DMS 273 treated with DMSO at 0.1 percent for 48 hours (cell line): Measurements from ENCODE around the gene TFF1.

Source experiments
- DNase-seq: peaks from one replicate; lab custom pipeline; 2025; lab: John Stamatoyannopoulos, UW

The TFF1 gene

DNA sequence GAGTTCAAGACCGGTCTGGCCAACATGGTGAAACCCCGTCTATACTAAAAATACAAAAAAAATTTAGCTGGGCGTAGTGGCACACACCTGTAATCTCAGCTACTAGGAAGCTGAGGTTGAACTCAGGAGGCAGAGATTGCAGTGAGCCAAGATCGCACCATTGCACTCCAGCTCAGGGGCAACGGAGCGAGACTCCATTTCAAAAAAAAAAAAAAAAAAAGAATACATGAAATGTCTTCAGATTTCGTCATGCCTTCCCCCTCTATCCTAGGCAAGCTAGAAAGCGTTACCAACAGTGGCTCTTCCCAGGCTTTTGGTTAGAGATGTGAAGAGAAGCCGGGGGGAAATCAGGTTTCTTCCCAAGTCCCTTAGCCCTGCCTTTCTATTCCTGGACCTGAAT is 3.6 kb downstream of the TFF1 start:
- no peak for DNase-seq

DNA sequence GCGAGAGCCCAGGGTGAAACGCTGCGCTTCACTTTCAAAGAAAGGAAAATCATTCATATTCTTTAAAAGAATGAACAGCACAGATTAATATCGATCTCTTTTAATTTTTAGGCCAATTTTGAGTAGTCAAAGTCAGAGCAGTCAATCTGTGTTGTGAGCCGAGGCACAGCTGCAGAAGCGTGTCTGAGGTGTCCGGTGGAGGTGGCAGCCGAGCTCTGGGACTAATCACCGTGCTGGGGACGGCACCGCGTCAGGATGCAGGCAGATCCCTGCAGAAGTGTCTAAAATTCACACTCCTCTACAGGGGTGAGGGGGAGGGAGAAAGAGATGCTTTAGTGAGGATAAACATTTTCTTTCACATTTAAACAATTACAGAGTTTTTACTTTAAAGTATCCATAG is 4.1 kb downstream of the TFF1 start:
- no peak for DNase-seq

DNA sequence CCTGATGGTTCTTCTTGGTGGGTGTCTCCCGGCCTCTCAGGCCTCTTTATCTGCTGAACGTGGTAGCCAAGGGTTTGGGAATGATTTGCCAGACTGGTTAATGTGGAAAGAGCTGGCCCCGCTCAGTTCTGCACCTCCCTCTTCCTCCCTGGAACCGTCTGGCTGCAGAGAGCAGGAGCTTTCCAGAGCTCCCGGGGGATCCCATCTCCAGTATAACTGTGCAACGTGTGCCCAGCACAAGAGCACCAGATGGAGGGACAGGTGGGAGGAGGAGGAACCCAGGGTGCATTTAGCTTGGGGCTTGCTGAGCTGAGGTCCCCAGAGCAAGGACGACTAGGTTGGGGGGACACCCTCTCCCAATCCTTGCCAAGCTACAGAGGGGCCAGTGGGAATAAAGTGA is 5.0 kb downstream of the TFF1 start:
- DNase-seq: peak; percentile 72

DNA sequence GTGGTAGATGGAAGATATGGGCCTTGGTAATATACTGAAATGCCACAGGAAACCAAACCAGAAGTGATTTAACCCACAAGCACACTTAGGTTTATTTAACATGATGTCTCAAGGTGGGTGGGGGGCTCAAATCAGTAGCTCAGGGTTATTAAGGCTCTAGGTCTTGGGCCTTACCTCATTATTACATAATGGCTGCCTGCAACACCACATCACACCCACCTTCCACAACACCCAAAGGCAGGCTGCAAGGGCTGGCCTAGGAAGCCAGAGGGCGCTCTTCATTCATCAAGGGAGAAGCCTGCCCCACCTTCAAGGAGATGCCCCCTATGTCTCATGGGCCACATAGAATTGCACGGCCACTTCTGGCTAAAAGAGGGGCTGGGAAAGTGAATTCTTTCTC is 6.0 kb downstream of the TFF1 start:
- no peak for DNase-seq

DNA sequence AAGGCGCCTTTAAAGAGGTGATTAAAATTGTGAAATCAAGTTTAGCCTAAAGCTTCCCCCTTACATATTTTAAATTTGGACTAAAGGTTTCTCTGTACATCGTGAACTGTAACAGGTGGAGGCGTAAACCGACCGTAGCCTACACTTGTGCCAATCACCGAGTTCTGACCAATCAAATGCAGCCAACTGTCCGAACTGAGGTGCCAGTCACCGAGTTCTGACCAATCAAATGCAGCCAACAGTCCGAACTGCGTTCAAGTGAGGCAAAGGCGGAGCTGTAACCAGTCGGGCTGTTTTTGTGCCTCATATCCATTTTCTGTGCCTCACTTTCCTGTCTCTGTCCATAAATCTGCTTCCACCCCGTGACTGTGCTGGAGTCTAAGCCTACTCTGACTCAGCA is 7.4 kb downstream of the TFF1 start:
- no peak for DNase-seq

DNA sequence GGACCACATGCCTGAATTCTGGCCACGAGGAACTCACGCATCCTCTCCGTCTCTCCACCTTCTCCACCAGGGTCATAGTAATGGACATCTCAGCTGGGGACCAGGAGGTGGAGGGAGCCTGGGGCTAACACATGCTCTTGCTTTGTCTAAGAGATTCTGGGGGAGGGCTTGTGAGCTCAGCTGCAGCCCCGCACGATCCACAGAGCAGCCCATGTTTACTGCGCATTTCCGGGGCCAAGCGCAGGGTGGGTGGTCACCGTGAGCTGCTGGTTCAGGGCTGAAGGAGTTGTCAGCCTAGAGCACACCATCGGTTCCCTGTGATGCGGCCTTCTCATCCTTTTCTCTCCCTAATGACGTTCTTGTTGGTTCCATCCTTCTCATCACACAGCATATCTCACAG is 8.1 kb downstream of the TFF1 start:
- no peak for DNase-seq

DNA sequence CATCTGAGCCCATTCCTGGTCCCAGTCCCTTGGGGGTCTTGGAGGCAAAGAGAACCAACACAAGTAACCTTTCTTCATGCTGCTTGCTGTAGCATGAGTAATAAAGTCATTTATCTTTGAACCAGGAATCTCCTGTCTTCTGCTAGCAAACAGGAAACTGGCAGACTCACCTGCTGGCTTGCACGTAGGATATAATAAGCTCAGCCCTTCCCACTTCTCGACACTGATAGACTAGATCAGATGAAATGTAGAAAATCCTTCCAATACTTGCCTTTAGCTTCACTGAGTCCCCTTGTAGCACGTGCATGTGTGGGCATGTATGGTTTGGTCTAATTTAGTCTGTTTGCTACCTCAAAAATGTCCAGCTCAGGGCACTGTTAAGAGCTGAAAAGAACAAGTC is 9.0 kb downstream of the TFF1 start:
- no peak for DNase-seq

DNA sequence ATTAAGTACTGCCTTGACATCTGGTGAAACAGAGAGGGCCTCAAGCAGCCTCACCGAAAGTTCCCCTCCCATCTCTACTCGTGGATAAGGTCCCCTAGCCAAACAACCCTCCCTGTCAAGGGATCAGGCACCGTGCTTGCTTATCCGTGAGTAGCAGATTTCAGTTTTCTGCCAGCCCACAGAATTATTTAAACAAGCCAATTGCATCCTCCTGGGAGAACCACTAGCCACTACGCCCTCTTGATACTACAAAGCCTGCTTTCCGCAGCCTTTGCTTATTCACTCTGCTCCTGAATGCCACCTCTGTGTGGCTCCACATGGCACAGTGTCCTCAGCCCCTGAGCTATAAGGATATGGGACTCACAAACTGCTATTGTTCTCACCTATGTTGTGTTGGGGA is 9.7 kb downstream of the TFF1 start:
- no peak for DNase-seq

DNA sequence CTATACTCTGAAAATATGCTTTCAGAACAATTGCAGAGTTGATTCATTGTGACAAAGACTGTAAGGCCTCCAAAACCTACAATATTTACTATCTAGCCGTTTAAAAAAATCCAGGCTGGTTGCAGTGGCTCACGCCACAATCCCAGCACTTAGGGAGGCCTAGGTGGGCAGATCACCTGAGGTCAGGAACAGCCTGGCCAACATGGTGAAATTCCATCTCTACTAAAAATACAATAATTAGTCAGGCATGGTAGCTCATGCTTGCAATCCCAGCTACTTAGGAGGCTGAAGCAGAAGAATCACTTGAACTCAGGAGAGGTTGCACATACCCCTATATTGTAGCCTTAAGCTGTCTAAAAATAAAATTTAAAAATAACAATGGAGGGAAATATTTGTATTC is 10.3 kb downstream of the TFF1 start:
- DNase-seq: no peak

DNA sequence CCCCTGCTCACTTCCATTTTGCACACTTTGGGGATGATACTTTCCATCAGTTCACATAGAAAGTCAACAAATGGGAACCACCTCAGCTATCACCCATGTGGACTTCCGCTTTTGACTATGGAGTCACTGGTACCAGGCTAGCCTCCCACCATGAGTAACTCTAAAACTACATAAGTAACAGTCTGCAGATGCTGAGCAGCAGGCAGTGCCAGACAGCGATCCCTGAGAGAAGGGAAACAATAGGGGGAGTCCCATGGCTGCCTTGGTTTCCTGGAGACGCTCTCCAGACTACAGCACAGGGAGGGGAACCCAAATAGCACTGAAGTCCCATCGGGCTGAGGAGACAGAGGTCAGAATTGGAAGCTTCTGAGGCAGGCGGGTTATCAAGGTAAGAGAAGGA is 12.7 kb downstream of the TFF1 start:
- no peak for DNase-seq

DNA sequence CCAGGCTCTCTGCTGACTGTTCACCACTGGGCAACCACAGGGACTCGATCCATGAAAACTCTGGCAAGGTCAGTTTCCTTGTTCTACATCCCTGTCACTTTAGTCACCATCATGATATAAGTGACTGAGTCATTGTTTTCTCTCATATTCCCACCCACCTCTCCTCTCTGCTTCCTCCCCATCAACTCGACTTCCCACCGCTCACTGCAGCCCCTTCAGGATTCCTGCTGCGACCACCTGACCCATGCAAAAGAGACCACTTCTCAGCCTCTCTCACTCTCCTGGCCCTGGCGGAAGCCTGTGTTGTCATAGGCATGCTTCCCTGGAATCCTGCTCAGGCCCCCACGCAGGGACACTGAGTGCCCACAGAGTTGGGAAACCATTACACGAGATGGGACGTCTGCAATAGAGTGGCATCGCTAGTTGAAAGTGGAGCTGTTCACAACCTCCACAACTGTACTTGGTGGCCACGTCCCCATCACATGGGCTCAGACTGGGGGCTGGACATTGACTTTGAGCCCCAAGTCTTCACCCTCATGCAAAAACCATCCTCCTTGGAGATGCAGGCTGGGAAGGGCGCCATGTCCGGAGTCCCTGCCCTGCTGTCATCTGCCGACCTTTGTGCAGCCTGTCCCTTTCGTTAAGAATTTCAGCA is 13.8 kb downstream of the TFF1 start:
- DNase-seq: no peak

DNA sequence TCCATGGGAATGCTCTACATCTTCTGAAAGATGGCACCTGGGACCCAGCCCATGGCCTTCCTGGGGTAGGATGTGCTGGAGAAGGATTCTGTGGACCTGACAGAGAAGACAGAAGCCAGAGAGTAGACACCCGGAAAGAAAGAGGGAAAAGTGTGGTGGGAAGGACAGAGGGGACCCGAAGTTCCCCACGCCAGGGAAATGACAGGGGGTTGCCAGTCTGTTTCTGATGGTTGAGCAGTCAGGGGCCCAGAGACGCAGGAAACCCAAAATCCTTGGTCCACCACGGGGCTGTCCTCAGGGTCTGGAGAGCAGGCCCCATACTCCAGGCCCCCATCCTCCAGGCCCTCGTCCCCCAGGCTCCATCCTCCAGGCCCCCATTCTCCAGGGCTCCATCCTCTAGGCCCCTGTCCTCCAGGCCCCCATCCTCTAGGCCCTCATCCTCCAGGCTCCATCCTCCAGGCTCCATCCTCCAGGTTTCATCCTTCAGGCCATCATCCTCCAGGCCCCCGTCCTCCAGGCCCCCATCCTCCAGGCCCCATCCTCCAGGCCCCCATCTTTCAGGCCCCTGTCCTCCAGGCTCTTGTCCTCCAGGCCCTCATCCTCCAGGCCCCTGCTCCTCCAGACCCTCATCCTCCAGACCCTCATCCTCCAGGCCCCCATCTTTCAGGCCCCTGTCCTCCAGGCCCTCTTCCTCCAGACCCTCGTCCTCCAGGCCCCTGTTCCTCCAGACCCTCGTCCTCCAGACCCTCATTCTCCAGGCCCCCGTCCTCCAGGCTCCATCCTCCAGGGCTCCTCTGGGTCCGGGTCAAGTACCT is 14.5 kb downstream of the TFF1 start:
- DNase-seq: no peak

DNA sequence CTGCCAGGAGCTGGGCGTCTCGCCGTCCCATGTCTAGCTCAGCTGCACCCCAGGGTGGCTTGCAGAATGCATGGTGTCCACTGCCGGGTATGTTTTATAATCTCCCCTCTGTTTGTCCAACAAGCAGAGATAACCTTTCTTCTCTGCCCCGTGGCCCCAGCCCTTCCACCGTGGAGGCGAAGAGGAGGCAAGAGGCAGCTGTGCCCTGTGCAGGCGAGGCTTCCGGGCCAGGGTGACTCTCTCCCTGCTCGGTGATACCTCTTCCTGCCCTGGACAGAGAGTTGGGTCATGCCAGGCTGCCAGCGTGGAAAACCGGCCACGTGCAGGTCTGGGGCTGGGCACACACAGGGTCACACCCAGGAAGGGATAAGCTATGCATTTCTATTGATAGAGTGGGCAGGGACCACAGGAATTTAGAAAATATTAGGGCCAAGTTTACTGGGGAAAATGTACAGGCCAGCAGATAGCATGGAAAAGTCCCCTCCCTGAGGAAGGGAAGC is 15.4 kb downstream of the TFF1 start, which contains the start of gene TFF2:
TFF2 (minus strand) TSS at position 68 of the 500 bp plus-strand sequence; CDS start at position 31, 37 bp downstream.
- DNase-seq: no peak

DNA sequence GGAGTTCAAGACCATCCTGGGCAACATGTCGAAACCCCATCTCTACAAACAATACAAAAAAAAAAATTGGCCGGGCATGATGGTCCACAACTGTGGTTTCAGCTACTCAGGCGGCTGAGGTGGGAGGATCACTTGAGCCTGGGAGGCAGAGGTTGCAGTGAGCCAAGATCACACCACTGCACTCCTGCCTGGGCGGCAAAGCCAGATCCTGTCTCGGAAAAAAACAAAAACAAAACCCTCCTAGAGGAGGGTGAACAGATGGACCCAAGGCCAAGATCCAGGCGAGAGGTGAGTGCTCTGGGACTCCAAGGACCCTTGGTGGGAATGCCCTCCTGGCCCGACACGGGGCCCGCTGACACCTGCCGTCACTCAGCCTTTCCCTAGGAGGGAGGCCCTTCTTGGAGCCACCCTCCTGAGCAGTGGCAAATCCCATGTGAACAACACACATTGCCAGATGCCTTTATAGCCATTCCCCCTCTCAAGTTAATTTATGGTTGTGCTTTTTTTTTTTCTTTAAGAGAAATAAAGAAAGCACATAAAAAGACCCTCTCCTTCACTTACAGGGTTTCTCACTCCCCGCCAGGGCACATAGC is 15.9 kb downstream of the TFF1 start:
- no peak for DNase-seq

DNA sequence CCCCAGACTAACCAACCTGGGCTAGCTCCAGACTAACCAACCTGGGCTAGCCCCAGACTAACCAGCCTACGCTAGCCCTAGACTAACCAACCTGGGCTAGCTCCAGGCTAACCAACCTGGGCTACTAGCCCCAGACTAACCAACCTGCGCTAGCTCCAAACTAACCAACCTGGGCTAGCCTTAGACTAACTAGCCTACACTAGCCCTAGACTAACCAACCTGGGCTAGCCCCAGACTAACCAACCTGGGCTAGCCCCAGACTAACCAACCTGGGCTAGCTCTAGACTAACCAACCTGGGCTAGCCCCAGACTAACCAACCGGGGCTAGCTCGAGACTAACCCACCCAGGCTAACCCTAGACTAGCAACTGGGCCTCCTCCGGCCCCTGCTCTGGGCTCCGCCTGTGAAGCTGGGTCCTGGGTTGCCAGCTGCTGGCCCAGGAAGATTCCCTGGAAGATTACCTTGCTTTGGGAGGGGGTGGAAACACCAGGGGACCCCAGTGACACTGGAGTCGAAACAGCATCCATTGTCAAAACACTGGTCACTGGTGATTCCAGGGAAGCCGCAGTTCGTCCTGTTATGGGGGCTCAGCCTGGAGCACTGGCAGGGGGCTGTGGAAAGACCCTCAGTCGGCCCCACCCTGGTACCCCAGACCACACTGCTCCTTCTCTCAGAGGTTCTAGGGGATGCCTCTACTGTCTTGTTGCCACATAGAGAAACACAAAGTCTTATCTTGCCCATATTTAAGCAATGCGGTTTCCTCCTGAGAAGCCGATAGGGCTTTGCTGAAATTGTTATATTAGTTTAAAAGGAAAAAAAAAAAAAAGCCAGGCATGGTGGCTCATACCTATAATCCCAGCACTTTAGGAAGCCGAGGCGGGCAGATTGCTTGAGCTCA is 16.7 kb downstream of the TFF1 start:
- no peak for DNase-seq

DNA sequence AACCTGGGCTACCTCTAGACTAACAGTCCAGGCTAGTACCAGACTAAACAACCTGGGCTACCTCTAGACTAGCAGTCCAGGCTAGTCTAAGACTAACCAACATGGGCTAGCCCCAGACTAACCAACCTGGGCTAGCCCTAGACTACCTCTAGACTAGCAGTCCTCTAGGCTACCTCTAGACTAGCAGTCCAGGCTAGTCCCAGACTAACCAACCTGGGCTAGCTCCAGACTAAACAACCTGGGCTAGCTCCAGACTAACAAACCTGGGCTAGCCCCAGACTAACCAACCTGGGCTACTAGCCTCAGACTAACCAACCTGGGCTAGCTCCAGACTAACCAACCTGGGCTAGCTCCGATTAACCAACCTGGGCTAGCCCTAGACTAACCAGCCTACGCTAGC is 17.6 kb downstream of the TFF1 start:
- no peak for DNase-seq

DNA sequence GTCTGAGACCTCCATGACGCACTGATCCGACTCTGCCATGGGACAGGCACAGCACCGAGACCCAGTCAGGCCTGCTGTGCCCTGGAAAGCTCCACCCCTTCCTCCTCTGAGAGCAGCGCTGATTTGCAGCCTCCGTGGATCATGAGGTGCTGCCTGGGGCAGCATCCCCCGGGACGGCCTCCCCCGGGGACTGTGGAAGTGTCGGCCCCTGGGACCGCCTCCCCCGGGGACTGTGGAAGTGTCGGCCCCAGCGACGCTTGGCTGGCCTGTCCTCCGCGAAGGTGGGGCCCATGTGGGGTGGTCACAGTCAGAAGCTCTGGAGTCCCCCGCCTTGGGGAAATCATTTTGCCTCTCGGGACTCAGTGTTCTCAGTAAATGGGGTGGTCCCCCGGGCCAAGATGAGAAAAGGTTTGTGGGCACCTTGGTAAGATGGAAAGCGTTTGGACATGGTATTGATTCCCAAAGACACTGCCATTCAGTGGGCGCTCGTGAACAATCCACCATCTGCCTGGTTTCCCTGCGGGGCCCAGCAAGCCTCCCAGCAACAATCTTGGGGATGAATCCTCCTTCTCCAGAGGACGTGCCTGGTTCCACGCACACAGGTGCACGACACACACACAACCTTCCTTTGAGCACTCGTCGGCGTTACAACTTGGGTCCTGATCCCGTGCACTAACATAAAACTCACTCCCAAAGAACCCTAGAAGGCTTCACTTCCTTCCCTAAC is 18.6 kb downstream of the TFF1 start:
- no peak for DNase-seq

DNA sequence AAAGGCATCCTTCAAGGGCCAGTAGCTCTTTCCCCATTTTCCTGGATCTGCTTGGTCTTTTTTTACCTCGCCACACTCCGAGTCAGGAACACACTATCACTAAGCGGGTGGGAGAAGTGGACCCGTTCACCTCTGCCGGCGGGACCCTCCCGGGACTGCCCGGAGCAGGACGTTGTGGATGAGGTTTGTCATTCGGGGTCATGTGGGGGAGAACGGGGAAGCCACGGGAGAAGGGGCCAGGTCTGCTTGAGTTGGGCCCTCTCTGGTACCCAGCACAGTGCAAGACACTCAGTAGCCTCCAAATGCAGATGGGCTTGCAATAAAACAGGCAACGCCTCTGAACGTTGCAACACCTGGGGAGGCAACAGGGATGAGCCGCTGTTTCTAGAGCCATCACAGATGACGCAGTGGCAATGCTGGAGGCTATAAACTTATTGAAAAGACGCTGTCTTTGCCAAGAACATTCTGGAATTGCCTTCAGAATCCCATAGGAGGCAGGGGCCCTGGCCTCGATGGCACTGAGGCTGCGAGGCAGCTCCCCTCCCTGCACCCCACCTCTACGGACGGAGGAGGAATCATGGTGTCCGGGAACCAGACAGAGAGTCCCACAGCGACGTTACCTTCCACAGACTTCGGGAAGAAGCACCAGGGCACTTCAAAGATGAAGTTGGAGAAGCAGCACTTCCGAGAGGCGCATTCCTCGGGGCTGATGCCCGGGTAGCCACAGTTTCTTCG is 19.3 kb downstream of the TFF1 start:
- no peak for DNase-seq

DNA sequence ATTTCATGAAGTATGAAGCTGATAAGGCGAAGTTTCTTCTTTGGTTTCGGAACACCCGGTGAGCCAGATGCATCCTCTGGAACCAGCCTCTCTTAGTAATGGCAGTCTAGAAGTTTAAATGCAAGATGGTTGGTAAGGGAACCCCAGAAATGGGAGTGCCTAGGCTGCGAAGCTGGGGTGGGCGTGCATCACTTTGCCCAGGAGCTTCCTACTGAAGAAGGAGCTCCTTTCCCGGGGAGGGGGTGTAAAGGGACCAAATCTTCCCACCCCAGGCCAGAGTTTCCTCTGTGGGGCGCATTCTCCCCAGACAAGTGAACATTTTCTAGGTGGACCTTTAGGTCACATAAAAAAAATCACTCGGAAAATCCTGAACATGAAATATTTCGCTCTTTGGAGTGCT is 19.9 kb downstream of the TFF1 start:
- no peak for DNase-seq

DNA sequence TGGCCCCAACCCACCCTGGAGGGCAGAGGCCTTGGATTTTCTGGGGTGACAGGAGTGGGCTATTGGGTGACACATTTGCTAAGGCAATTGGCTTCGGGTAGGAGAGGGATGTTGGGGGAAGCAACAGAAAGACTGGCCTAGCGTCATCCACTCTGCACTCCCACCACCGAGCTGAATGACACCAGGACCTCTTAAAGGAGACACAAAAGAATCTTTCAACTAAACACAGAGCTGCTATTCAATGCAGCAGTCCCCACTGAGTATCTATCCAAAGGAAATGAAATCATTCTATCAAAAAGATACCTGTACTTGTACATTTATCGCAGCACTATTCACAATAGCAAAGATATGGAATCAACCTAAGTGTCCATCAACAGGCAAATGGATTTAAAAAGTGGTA is 21.7 kb downstream of the TFF1 start:
- DNase-seq: no peak
